Daoy (cell line): Measurements from ENCODE around the gene SMIM22. TPM values are rescaled to one million over a fixed set of nuclear protein-coding genes. Genes with fewer than 3 reads are reported as not detected.

ENCODE experiments used
- DNase-seq: peaks from one replicate; pipeline ENCODE4 v3.0.0-alpha.2; 2015; ENCODE audit warnings: low read depth
- total RNA-seq: library from RNA; depleted of rRNA; stranded (reverse); fragments of >200 nt; shearing (Covaris generic); gene quantifications from 2 replicates; pipeline ENCODE4 v1.2.3, GENCODE V29; 2014

SMIM22 gene
- total RNA-seq, 1 experiment from 2014 or later: not detected

DNA sequence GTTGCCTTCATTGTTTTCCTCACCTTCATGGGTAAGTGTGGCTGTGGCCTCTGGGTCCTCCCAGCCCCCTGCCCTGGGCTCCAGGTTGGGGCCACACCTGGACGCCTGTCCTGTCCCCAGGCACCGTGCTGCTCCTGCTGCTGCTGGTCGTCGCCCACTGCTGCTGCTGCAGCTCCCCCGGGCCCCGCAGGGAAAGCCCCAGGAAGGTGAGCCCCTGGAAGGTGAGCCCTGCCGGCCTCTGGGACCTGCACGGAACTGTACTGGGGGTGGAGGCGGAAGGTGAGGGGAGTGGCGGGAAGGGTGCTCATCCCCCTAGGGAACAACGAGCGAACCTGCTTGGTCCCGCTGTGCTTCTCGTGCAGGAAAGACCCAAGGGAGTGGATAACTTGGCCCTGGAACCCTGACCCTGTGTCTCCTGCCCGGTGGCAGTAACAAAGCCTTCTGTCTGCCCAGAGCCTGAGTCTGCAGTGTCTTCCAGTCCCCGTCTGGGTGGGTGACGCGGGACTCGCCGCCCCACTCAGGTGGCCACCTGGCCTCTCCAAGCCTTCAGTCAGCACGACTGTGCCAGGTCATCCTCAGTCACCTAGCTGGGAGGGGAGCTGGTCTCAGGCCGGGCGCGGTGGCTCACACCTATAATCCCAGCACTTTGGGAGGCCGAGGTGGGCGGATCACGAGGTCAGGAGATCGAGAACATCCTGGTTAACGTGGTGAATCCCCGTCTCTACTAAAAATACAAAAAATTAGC is 831 bp downstream of the SMIM22 start:
- DNase-seq: no peak

DNA sequence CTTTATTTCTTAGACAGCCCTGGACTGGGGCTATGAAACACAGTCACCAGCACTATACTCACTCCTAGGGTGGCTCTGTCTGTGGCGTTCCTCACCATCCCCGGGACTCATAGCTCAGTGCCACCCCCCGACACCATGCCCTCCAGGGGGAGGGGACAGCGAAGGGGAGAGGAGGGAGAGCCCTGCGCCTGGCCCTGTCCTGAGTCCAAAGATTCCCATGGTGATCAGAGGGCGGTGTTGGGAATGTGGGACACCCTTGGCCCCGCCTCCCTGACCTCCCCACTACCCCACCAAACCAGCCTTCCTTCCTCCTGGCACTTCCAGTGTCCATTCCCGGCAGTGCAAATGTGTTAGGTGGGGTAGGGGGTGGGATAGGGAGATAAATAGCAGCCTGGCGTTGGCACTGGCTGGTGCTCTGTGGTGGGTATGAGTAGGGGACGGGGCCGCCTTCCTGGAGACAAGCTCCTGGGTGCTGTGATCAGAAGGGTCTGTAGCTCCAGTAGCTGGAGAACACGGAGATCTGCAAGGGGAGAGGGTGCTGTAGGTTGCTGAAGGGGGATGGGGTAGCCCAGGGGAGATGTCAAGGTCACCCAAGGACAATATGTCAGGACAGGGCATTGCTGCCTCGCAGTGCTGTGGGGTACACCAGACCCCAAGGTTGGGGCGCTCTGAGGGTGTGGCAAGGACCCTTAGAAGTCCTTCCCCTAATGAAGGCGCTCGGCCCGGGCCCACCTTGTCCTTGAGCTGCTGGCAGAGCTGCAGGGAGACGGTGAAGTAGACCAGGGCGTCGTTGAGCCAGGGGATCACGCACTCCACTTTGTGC is 2.0 kb downstream of the SMIM22 start:
- no peak for DNase-seq

DNA sequence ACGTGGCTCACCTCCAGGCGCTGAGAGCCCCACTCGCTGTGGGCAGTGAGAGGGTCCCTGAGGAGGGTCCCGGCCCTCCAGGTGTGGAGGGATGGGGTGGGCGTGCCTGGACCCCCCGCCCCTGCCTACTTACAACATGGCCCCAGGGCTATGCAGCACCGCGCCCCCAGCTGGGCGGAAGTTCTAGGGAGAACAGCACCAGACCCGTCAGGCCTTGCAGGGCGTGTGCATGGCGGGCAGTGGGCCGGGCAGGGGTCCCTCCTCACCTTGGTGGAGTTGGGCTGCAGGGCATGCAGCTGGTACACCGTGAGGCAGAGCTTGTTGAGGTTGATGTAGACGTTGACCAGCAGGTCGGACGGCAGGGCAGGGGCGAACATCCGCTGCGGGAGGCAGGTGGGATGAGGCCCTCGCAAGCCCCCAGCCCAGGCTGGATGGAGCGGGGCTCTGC is 2.7 kb downstream of the SMIM22 start:
- DNase-seq: no peak

DNA sequence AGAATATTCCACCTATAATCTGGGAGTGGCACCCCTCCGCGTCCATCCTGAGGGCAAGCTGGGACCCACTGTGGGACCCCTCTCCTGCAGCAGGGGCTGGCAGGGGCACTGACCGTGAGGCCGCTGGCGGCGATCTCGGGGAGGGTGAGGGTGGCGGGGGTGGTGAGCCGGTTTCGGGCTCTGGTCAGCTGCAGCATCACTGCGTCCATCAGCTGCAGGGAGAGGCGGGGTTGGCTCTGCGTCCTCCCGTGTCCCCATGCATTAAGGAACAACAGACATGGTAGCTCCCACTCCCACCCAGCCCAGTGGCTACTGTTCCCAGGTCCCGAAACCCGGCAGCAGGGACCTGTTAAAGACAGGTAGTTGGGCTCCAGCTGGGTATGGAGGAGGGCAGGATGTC is 3.3 kb downstream of the SMIM22 start:
- DNase-seq: no peak

DNA sequence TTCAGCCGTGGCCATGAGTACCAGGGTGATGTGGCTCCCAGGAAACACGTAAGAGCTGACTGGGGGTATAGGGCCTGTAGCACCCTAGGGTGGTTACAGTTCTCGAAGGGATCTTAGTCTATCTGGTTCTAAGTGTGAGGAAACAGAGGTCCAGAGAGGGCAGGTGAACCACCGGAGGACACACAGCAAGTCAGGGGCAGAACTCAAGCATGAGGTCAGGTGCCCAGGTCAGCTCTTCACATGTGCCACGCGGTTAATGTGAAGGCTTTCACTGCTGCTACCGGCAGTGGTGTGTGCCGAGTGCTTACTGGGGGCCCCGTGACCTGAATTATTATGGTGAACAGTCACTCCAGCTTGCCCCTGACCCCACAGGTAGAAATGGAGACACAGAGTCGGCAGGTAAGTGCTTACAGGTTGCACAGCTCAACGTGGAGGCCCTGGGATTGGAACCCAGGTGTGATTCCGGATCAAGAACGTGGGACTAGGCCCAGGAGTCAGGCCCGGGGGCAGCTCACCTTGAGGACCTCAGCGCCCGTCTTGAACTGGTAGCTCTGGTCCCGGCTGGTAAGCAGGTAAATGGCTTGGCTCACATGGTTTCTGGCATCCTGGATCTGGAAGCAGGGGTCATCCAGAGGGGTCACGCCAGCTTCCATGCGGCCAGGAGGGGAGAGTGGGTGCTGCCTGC is 4.1 kb downstream of the SMIM22 start:
- no peak for DNase-seq

DNA sequence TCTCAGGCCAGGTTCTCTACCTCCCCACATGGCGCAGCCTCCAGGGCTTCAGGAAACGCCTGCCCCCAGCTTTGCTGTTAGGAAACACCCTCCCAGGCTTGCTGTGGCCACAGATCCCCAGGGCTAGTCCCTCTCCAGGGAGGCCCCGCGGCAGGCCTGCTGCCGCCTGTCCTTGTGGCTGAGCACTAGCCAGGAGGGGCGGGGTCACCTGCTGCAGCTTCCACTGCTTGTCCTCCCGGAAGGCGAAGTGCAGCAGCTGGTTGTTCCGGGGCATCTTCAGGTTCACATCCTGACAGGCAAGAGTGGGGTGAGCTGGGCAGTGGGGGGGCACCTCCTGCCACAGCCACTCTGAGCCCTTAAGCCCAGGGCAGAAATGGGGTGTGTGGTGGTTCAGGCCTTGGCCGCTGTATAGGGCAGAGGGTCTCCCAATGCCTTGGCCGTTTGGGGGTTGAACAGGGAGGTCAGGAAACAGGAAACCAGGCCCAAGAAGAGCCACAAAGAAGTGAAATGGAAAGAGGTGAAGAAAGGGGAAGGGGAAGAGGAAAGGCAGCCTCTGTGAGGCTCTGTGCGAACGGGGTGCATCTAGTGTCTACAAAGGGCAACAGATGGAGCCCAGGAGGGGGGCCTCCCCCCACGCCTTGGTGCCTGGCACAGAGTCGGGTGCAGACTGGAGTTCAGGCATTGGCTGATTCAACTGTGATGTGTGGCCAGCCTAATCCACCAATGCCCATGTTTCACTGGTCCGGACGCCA is 5.3 kb downstream of the SMIM22 start:
- no peak for DNase-seq

DNA sequence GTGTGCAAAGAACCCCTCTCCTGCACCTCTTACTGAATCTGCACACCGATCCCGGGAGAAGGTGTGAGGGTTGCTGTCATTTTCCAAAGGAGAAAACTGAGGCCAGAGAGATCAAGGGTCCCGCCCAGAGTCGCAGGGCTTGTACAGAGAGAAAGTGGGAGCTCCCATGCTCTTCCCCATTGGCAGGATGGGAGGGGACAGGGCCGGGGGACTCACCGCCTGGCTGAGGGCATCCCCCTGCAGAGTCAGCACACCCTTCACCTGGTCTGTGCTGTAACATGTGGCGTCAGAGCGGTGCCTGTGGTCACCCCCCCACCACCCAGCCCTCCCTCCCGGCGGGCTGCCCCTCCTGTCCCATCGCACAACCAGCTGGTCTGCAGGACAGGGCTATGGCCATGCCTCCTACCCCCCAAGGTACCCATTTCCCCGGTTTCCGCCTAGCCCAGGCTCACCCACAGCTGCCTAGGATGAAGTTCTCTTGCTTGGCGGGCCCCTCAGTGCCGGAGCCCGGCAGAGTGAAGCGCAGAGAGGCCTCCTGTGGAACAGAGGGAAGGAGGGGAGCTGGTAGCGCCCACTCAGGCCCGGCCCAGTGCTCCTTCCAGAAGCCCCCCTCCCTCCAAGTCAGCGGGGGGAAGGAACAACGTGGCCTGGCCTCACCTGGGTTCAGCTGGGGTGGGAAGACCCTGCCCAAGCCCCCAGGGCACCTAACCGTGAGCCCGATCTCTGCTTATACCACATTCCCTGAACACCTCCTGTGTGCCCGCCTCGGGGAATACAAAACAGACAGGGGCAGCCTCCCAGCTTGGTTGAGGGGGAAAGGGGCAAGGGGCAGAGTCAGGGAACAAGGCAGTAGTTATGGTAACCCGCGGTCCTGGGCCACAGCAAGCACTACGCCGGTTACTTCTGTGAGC is 6.1 kb downstream of the SMIM22 start:
- DNase-seq: no peak

DNA sequence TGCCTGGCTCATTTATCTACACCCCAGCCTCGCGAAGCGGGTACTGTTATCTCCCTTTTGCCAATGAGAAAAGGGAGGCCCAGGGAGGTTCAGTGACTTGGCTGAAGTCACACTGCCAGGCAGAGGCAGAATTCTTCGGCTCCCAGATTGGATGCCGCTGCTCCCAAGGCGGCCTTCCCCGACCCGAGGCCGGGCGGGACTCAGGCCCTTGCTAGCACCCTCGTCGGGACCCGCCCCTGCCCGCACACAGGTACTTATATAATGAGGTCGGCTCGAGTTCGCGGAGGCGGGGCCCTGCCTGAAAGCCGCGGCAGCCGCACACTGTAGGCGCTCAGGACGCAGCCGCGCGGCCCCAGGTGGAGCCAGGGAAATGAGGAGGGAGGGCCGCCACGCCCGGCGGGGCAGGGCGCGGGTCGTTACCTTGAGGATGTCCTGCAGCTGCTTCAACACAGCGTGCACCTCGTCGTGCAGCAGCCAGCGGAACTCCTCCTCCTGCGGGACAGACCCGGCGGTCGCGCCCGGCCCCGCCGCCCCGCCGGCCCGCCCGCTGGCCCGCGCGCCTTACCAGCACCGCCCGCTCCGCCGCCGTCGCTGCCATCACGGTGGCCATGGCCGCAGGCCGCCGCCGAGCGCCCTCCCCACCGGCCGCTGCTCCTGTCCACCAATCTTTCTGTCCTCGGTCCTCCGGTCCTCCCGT is 6.9 kb downstream of the SMIM22 start, which contains the start of gene ROGDI:
Gene ROGDI (minus strand): TSS at position 672 of the 697 bp plus-strand sequence. CDS start 62 bp downstream, at position 610.
- DNase-seq: peak; percentile 64

DNA sequence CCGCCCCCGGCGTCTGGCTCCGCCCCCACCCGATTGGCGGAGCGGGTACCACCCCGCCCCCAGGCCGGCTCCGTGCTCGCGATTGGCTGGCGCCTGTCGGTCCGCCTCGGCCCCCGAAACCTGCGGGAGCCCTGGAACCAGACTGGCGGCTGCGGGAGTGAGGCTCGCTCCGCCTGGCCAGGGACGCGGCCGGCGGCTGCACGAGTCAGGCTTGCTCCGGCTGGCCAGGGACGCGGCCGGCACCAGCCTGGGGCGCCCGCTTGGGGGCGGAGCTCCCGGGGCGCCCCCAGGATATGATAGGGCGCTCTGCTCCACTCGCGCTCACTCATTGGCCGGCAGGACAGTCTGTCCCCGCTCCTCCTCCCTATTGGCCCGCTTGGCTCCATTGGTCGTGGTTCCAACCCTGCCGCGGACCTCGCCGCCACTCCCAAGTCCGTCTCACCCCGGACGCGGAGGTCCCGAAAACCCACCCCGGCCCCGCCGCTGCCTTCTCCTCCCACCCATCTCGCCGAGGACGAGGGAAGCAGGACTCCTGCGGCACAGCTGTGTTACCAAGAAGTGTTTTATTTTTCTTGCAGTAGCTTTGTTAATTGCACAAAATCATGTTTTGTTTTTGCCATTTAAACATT is 7.6 kb downstream of the SMIM22 start:
- DNase-seq: peak; percentile 93

DNA sequence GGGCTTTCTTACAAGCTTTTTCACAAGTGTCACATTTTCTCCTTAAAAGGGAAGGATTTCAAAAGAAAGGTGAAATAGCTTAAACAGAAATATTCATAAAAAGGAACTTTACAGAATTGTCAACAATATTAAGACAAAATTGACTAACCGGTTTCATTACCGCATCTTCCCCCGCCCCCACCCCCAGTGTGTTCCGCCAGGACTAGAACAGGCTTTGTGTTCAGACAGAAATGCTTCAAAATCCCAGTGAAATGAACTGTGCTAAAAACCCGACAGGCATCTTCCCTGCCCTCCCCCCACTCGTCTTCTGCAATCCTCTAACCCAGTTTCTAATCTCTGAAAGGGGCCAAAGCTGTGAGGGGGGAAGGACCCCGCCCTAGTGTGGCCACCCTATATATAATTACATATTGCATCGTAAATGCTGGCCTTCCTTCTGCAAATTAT is 8.3 kb downstream of the SMIM22 start:
- DNase-seq: no peak

DNA sequence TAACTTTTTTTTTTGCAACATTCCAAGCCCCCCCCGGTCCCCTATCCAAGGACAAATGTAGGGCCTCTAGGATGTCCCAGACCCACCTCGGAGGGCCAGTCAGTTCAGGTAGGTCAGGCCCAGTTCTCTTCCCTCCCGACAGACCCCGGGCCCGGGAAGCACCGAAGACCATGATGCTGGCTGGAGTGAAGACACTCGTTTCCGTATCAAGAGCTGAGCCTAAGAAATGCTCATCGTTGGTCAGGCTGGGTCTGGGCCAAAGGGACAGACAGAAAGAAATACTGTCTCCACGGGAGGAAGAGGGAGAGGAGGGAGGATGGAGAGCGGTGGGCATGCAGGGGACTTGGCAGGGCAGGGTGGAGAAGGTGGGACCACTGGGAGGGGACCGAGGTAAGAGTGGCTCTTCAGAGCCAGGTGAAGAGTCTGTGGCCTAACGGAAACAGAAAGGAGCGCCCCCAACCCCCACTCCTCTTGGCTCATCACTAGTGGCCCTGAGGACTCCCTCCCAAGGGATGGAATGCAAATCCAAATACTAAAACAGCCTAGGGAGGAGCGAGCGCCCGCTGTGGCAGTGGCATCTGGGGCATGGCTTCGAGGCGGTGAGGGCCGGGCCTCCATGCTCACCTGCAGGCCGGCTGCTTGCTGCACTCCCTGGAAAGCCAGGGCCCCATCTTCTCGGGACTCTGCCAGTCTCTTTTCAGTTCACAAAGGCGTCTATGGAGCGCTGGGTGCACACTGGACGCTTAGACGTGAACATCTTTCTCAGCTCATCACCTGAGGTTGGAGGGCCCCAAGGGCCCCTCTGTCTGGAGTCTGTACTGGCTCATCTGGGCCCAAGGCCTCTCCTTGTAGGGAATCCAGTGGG is 9.0 kb downstream of the SMIM22 start:
- no peak for DNase-seq

DNA sequence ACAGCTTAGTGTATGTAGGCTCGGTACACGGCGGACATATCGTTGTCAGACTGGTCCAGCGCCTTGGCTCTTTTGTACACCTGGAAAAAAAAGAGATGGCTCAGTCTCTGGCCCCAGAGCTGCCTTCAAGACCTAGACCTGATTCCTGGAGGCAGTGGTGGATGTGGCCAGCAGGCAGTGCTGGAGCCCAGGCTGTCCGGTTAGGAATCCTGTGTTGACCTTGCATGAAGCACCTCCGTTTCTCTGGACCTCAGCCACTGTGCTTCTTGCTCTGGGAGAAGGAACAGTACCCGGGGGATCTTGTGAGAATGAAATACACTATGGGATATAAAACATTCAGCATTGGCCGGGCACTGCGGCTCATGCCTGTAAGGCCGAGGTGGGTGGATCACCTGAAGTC is 10.1 kb downstream of the SMIM22 start:
- no peak for DNase-seq

DNA sequence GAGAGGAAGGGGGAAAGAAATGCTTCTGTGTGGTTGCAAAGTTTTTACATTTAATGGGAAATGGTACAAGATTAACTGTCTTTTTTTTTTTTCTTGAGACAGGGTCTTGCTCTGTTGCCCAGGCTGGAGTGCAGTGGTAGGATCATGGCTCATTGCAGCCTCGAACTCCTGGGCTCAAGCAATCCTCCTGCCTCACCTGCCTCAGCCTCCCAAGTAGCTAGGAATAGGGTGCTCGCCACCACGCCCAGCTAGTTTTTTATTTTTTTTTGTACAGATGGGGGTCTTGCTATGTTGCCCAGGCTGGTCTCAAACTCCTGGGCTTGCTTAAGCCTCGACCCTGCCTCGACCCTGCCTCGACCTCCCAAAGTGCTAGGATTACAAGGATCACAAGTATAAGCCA is 11.1 kb downstream of the SMIM22 start:
- no peak for DNase-seq

DNA sequence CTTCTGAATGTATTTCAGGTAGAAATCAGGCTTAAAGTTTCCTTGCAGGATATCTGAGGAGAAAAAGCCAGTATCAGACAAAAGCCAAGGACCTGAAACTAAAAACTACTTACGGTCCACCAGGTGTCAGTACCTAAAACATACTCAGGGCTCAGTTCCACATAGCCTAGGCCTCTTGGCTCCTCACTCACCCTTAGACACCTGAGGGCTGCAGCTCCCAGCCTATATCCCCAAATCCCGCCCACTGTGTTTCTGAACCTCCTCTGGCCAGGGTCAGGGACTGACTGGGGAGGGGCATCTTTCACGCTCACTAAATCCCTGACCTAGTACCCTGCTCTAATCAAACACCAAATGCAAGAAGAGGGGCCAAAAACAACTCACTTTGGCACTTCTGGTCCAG is 16.1 kb downstream of the SMIM22 start:
- no peak for DNase-seq

DNA sequence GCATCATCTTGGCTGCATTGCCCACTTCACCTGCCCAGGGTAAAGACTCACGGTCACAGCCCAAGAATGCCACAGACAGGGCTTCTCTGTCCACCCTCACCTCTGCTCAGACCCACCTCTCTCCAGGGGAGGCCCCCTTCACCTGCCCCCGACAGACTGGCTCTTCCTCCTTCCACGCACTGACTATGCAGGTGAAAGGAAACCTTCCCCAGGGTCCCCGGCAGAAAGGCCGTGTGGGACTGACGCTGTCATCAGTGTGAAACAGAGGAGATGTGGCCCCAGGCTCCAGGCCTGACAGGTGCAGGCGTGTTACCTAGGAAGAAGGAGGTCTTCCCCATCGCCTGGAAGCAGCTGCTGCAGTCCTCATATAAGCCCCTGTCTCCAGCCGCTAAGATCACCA is 16.6 kb downstream of the SMIM22 start:
- DNase-seq: no peak

DNA sequence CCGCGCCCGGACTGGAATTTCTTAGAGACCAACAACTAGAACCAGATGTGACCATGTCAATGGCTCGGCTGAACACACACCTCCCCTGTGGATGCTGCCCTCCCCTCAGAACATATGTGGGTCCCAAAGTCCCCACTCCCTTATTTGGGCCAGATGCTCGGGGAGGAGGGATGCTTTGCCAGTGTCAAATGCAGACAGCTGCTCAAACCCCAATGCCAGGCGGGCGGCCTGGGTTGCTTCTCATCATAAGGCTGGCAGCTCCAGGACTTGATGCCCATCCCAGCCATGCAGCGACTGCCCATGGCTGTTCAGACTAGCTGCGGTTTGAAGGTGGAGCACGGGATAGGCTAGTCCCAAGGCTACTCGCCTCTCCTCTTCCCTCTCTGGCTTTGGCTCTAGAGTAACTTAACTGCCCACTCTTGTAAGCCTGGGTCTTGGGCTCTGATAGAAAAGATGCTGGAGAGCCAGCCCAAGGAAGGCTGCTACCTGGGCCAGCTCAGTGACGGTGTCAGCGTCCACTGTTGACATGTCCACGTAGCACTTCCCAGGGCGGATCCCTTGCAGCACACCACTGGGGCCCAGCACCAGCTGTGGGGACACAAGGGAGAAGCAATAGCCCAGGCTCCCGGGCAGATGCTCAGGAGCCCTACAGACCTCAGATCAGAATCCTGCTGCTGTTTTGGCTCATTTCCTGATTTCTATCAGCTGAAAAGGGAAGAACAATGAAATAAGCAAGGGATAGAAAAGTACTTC is 18.3 kb downstream of the SMIM22 start:
- DNase-seq: no peak

DNA sequence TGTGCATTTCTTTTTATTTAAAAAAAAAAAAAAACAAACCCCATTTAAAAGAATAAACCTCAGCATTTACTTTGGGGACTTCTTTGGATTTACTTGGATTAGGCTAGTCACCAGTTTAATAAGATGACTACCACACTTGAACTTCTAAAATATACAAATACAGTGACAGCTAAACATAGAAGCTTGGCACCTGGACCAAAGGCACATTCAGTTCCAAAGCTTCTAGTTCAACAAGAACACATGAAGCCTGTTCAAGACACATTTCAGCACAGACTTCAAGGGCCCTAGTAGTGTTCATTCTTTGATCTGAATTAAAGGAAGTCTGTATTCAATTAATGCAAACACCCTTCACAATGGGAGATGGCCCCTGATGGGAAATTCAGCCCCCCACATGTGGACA is 18.9 kb downstream of the SMIM22 start:
- DNase-seq: no peak
